Astrocyte (in vitro differentiated cells and primary cell): ENCODE measurements around the gene ZNF469.

ENCODE experiments used
- EZH2 ChIP-seq: IDR thresholded peaks from 2 replicates; pipeline ENCODE4 v1.6.1; 2012; ENCODE audit warnings: mild to moderate bottlenecking, low read length, inconsistent platforms; ENCODE audit not compliant: insufficient read depth
- TF ChIP-seq, protein P1 (sequence below): IDR thresholded peaks from 2 replicates; pipeline ENCODE4 v1.5.1; 2011; ENCODE audit warnings: low read depth, mild to moderate bottlenecking, inconsistent platforms, low read length, moderate library complexity; ENCODE audit not compliant: insufficient read depth

GRCh38 chr16:88431651-88432050 is 48.9 kb downstream of the ZNF469 start:
- TF ChIP-seq, protein P1, sequence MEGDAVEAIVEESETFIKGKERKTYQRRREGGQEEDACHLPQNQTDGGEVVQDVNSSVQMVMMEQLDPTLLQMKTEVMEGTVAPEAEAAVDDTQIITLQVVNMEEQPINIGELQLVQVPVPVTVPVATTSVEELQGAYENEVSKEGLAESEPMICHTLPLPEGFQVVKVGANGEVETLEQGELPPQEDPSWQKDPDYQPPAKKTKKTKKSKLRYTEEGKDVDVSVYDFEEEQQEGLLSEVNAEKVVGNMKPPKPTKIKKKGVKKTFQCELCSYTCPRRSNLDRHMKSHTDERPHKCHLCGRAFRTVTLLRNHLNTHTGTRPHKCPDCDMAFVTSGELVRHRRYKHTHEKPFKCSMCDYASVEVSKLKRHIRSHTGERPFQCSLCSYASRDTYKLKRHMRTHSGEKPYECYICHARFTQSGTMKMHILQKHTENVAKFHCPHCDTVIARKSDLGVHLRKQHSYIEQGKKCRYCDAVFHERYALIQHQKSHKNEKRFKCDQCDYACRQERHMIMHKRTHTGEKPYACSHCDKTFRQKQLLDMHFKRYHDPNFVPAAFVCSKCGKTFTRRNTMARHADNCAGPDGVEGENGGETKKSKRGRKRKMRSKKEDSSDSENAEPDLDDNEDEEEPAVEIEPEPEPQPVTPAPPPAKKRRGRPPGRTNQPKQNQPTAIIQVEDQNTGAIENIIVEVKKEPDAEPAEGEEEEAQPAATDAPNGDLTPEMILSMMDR: no peak
- TF ChIP-seq EZH2: no peak
